Activated CD8-positive, alpha-beta memory T cell treated with anti-CD3 and anti-CD28 coated beads for 1 hour (primary cell): ENCODE measurements around the gene IFNK.

Source experiments
- DNase-seq, 2 donors: peaks; one replicate each; pipeline ENCODE4 v3.0.0-alpha.2; 2020; ENCODE audit warnings: low read depth in 1 of 2; ENCODE audit errors: extremely low read depth in 1 of 2

IFNK gene

DNA sequence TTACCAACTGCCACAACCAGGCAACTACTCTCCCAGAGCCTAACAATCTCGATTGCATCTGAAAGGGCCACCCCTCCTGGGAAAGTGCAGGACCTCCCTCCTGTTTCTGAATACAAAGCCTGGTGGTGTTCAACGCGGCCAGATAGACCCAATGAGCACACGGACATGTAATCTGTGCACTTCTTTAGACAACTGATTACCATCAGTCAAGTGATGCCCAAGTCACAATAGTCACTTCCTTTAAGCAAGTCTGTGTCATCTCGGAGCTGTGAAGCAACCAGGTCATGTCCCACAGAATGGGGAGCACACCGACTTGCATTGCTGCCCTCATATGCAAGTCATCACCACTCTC lies 48.5 kb downstream of the IFNK start:
- peak in 1 of 2 donors; percentile 31 for DNase-seq

DNA sequence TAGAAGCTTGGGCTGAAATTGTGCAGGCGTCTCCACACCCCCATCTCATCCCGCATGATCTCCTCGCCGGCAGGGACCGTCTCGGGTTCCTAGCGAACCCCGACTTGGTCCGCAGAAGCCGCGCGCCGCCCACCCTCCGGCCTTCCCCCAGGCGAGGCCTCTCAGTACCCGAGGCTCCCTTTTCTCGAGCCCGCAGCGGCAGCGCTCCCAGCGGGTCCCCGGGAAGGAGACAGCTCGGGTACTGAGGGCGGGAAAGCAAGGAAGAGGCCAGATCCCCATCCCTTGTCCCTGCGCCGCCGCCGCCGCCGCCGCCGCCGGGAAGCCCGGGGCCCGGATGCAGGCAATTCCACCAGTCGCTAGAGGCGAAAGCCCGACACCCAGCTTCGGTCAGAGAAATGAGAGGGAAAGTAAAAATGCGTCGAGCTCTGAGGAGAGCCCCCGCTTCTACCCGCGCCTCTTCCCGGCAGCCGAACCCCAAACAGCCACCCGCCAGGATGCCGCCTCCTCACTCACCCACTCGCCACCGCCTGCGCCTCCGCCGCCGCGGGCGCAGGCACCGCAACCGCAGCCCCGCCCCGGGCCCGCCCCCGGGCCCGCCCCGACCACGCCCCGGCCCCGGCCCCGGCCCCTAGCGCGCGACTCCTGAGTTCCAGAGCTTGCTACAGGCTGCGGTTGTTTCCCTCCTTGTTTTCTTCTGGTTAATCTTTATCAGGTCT lies 49.0 kb downstream of the IFNK start, which contains the start of gene C9orf72:
TSS of gene C9orf72 (minus strand) at position 564 of the 716 bp plus-strand sequence. CDS start 6,361 bp downstream, outside the sequence.
- DNase-seq = peak; percentile 62 to 86

GRCh38 chr9:27573634-27574590 lies 49.8 kb downstream of the IFNK start:
- DNase-seq = peak; percentile 85 to 95
